ENCODE measurements around the gene ZNF335. TPM values are rescaled to one million over a fixed set of nuclear protein-coding genes. Genes with fewer than 3 reads are reported as not detected.
"Not testable (repeated sequence)": the region's sequence is repeated elsewhere in the genome, so short reads cannot be mapped to it uniquely, and the experiment has no call there.

The ZNF335 gene
- total RNA-seq, 1 experiment from 2014 or later: 15.0 TPM

GRCh38 chr20:45993197-45993951 is 21.4 kb upstream of the ZNF335 start:
- no peak for DNase-seq
- no peaks in the 10 kb centered on the region for H3K36me3 ChIP-seq (replicated peaks; ENCODE audit: control insufficient read depth, insufficient read depth, low read length)
- no peak overlapping the region for H3K4me3 ChIP-seq (ENCODE audit: insufficient read depth, low read depth, low read length)
- no peaks in the 10 kb centered on the region for H3K27me3 ChIP-seq (ENCODE audit: control insufficient read depth, insufficient read depth, low read length)

GRCh38 chr20:45991616-45992015 is 19.6 kb upstream of the ZNF335 start:
- no peaks in the 10 kb centered on the region for H3K27me3 ChIP-seq (ENCODE audit: control insufficient read depth, insufficient read depth, low read length)
- H3K36me3 ChIP-seq (replicated peaks; ENCODE audit: control insufficient read depth, insufficient read depth, low read length): no peaks in the 10 kb centered on the region
- no peak overlapping the region for H3K4me3 ChIP-seq (ENCODE audit: insufficient read depth, low read depth, low read length)
- no peak for DNase-seq

GRCh38 chr20:45988830-45989229 is 16.8 kb upstream of the ZNF335 start:
- DNase-seq; H3K36me3 ChIP-seq (replicated peaks; ENCODE audit: control insufficient read depth, insufficient read depth, low read length); H3K27me3 ChIP-seq (ENCODE audit: control insufficient read depth, insufficient read depth, low read length); H3K4me3 ChIP-seq (ENCODE audit: insufficient read depth, low read depth, low read length): not testable (repeated sequence)

- Histone ChIP-seq H3K36me3 (replicated peaks; ENCODE audit: control insufficient read depth, insufficient read depth, low read length) (no peaks in the 10 kb centered on the region), H3K4me3 (ENCODE audit: insufficient read depth, low read depth, low read length) (no peak overlapping the region), H3K27me3 (ENCODE audit: control insufficient read depth, insufficient read depth, low read length) (no peaks in the 10 kb centered on the region)
- peak; percentile 95 for DNase-seq
Observed at GRCh38 chr20:45987108-45987780, 15.2 kb upstream of the ZNF335 start.

DNA sequence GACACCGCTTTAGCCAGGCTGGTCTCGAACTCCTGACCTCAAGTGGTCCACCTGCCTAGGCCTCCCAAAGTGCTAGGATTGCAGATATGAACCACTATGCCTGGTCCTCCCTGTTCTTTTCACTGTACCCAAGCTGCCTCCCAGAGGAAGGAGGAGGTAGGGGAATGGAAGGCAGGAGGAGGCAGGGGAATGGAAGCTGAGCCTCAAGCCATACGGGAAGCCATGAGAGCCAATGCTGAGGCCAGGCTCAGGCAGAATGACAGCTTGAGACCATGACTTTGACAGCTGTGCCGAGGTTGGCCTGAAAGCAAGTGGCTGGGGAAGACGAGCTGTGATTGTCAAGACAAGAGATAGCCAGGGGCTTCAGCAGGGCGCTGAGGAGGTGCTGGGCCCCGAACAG is 13.6 kb upstream of the ZNF335 start:
- DNase-seq: peak; percentile 45
- no peaks in the 10 kb centered on the region for H3K36me3 ChIP-seq (replicated peaks; ENCODE audit: control insufficient read depth, insufficient read depth, low read length)

DNA sequence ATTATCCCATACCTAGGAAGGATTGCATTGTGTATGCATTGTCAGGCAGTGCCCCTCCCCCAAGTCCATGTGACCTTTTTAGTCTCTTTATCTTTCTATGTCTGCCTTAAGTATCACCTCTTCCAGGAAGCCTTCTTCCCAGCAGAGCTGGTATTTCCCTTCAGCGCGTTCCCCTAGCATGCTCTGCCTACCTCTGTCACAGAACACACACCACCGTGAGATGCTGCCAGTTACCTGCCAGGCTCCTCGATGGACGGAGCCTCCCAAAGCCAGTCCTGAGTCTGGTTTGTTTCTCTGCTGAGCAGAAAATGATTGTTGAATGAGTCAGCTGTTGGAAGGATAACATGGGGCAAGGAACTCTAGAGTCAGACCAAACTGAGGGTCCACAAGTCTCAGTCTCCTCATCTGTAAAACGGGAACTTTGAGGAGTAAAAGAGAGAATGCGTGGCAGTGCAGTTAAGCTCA is 11.3 kb upstream of the ZNF335 start:
- Histone ChIP-seq H3K36me3 (replicated peaks; ENCODE audit: control insufficient read depth, insufficient read depth, low read length) (no peaks in the 10 kb centered on the region), H3K27me3 (ENCODE audit: control insufficient read depth, insufficient read depth, low read length) (no peaks in the 10 kb centered on the region), H3K4me3 (ENCODE audit: insufficient read depth, low read depth, low read length) (no peak overlapping the region)
- DNase-seq: peak; percentile 37

More for the DNA sequence above, 13.6 kb upstream of the ZNF335 start:
- Histone ChIP-seq H3K27me3 (ENCODE audit: control insufficient read depth, insufficient read depth, low read length) (no peaks in the 10 kb centered on the region), H3K4me3 (ENCODE audit: insufficient read depth, low read depth, low read length) (no peak overlapping the region)

DNA sequence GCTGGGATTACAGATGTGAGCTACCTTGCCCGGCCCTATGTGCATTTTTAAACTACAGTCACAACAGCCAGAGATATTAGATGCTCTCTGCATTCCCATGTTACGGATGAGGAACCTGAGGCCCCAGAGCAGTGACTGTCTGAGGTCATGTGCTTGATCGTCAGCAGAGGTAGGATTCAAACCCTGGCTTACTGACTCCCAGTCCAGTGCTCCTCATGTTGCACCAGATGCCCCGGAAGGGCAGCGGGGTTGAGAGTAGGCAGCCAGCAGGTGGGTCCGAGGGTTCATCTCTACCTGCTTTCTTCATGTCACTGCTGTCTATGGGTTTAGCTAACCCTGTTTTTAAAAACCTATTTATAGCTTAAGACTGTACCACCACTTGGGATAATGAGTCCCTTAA is 9.3 kb upstream of the ZNF335 start:
- Histone ChIP-seq H3K4me3 (ENCODE audit: insufficient read depth, low read depth, low read length) (no peak overlapping the region), H3K36me3 (replicated peaks; ENCODE audit: control insufficient read depth, insufficient read depth, low read length) (no peaks in the 10 kb centered on the region)
- no peak for DNase-seq

GRCh38 chr20:45976086-45976485 is 4.1 kb upstream of the ZNF335 start:
- DNase-seq: no peak
- Histone ChIP-seq H3K4me3 (ENCODE audit: insufficient read depth, low read depth, low read length) (no peak overlapping the region), H3K27me3 (ENCODE audit: control insufficient read depth, insufficient read depth, low read length) (no peaks in the 10 kb centered on the region), H3K36me3 (replicated peaks; ENCODE audit: control insufficient read depth, insufficient read depth, low read length) (no peaks in the 10 kb centered on the region)

More for the DNA sequence above, 9.3 kb upstream of the ZNF335 start:
- no peaks in the 10 kb centered on the region for H3K27me3 ChIP-seq (ENCODE audit: control insufficient read depth, insufficient read depth, low read length)

DNA sequence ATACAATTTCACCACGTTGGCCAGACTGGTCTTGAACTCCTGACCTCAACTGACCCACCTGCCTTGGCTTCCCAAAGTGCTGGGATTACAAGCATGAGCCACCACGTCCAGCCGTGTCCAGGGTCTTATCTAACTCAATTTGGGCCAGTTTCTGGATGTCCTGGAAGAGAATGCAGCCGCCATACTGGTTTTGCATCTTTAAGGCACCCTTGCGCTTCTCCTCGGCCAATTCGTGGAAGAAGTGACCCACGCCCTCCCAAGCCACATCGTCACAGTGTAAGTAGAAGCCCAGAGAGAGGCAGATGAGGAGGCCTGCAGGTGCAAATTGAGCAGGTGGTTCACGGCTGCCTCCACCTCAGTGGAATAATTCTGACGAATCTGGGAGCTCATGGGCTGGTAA is 3.7 kb upstream of the ZNF335 start:
- H3K36me3 ChIP-seq (replicated peaks; ENCODE audit: control insufficient read depth, insufficient read depth, low read length): no peaks in the 10 kb centered on the region
- no peak for DNase-seq
- H3K4me3 ChIP-seq (ENCODE audit: insufficient read depth, low read depth, low read length): no peak overlapping the region
- H3K27me3 ChIP-seq (ENCODE audit: control insufficient read depth, insufficient read depth, low read length): no peaks in the 10 kb centered on the region

DNA sequence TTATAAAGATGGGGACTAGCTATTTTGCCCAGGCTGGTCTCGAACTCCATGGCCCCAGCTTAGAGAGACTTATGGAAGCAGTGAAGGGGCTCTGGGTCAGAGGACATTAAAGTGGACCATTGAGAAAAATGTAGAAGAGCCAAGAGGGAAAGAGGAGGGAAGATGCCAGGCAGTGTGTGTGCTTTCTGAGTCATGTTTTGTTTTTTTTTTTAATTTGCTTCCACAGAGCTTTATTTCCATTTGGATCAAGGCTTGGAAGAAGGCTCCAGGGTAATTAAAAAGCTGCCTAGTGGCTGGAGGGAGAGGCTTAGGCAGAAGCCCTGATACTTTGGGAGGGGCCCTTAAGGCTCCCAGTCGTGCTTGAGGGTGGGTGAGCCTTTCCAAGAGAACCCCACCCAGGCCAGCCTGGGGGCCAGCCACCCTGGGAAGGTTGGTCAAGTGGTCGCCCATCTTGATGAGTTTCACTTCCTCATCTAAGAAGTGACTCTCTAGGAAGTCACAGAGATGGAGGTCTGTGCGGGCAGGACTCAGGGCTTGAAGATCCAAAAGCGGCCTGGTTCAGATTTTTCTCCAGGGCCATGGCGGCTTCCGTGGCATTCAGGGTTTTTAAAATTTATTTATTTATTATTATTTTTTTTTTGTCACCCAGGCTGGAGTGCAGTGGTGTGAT is 3.0 kb upstream of the ZNF335 start:
- H3K4me3 ChIP-seq (ENCODE audit: insufficient read depth, low read depth, low read length): no peak overlapping the region
- H3K27me3 ChIP-seq (ENCODE audit: control insufficient read depth, insufficient read depth, low read length): no peaks in the 10 kb centered on the region
- DNase-seq: no peak
- H3K36me3 ChIP-seq (replicated peaks; ENCODE audit: control insufficient read depth, insufficient read depth, low read length): no peaks in the 10 kb centered on the region

DNA sequence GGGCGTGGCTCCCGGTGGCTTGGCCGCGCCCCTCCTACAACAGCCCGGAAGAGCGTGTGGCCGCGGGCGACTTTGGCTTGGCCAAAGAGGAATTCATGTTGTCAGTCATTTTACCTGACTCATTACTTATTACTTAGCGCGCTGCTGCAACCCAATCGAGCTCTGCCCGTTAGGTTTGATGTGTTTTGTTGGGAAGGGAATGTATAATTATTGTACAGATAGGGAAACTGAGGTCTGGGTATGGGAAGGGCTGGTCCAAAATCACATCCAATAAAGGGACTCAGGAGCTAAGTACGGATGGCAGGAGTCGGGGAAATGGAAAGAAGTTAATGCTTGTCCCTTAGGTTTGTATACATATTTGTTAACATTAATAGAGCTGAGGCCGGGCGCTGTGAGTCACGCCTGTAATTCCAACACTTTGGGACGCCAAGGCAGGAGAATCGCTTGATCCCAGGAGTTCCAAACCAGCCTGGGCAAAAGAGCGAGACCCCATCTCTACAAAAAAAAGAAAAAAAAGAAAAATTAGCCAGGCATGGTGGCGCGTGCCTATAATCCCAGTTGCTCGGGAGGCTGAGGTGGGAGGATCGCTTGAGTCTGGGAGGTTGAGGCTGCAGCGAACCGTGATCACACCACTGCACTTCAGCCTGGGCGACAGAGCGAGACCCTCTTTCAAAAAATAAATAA is 639 bp upstream of the ZNF335 start:
- peak overlapping the region; percentile 77 for H3K4me3 ChIP-seq (ENCODE audit: insufficient read depth, low read depth, low read length)
- H3K36me3 ChIP-seq (replicated peaks; ENCODE audit: control insufficient read depth, insufficient read depth, low read length): peaks cover 17% of the 10 kb centered on the region
- DNase-seq: no peak
- no peaks in the 10 kb centered on the region for H3K27me3 ChIP-seq (ENCODE audit: control insufficient read depth, insufficient read depth, low read length)

GRCh38 chr20:45971425-45971674 is 653 bp downstream of the ZNF335 start:
- DNase-seq: no peak
- Histone ChIP-seq H3K27me3 (ENCODE audit: control insufficient read depth, insufficient read depth, low read length) (no peaks in the 10 kb centered on the region), H3K4me3 (ENCODE audit: insufficient read depth, low read depth, low read length) (peak overlapping the region; percentile 77), H3K36me3 (replicated peaks; ENCODE audit: control insufficient read depth, insufficient read depth, low read length) (peaks cover 24% of the 10 kb centered on the region)

- DNase-seq: peak; percentile 69
- H3K27me3 ChIP-seq (ENCODE audit: control insufficient read depth, insufficient read depth, low read length): no peaks in the 10 kb centered on the region
- peak overlapping the region; percentile 77 for H3K4me3 ChIP-seq (ENCODE audit: insufficient read depth, low read depth, low read length)
- H3K36me3 ChIP-seq (replicated peaks; ENCODE audit: control insufficient read depth, insufficient read depth, low read length): peaks cover 24% of the 10 kb centered on the region
Observed at GRCh38 chr20:45970646-45971424, 1.2 kb downstream of the ZNF335 start.

All from H7 (cell line).